Measurements from ENCODE around the gene ZBTB20. TPM values are rescaled to one million over a fixed set of nuclear protein-coding genes. Genes with fewer than 3 reads are reported as not detected.

Gene ZBTB20
- polyA plus RNA-seq, 4 donors = 0.27 to 2.2 (median 1.3) TPM

DNA sequence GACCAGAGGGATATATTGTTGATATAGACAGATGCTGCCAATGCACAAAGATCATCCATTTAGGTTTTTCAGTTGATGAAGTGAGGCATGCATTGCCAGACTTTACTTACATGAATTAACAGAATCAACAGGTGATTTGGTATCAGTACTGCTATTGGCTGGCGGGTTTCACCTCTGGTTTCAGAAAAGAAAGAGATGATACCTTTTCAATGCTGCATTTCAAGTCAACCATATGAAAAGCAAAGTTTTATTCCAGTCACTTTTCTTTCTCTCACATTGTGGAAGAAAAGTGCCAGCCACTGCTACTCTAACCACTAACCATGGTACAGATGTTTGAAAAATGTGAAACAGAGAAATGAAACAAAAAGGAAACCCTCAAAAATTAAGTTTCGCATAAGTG, 564.2 kb downstream of the ZBTB20 start:
- FAIRE-seq = no peak
- Histone ChIP-seq H3K4me1 (ENCODE audit: control insufficient read depth in 3 of 3, insufficient read depth in 2 of 3, low read depth in 1 of 3, low read length in 2 of 3) (no peaks in the 10 kb centered on the region), H3K9me3 (ENCODE audit: control insufficient read depth in 2 of 2, insufficient read depth in 1 of 2, low read depth in 1 of 2, low read length in 1 of 2) (no peaks in the 10 kb centered on the region), H3K36me3 (ENCODE audit: control insufficient read depth in 3 of 3, insufficient read depth in 2 of 3, low read depth in 1 of 3, low read length in 3 of 3) (no peaks in the 10 kb centered on the region), H3K27ac (ENCODE audit: low read depth in 1 of 3, low read length in 2 of 3) (no peak overlapping the region), H3K27me3 (ENCODE audit: control insufficient read depth in 3 of 3, insufficient read depth in 3 of 3, low read length in 3 of 3) (no peaks in the 10 kb centered on the region), H3K4me3 (ENCODE audit: low read depth in 1 of 3, low read length in 3 of 3) (no peak overlapping the region)
- WGBS, 3 donors = 79 to 94% (median 86%) methylated on average over 2 of the region's 2 CpGs
- DNase-seq = no peak

- DNase-seq = no peak
- no peak for FAIRE-seq
- no peaks in the 10 kb centered on the region for H3K9me3 ChIP-seq (ENCODE audit: control insufficient read depth in 2 of 2, insufficient read depth in 1 of 2, low read depth in 1 of 2, low read length in 1 of 2)
- H3K4me3 ChIP-seq (ENCODE audit: low read depth in 1 of 3, low read length in 3 of 3) = no peak overlapping the region
- H3K4me1 ChIP-seq (ENCODE audit: control insufficient read depth in 3 of 3, insufficient read depth in 2 of 3, low read depth in 1 of 3, low read length in 2 of 3) = peaks cover 0 to 3% (median 2%) of the 10 kb centered on the region in 3 donors
- H3K36me3 ChIP-seq (ENCODE audit: control insufficient read depth in 3 of 3, insufficient read depth in 2 of 3, low read depth in 1 of 3, low read length in 3 of 3) = no peaks in the 10 kb centered on the region
- WGBS, 3 donors = 52 to 58% (median 53%) methylated on average over 3 of the region's 3 CpGs
- H3K27ac ChIP-seq (ENCODE audit: low read depth in 1 of 3, low read length in 2 of 3) = no peak overlapping the region
- H3K27me3 ChIP-seq (ENCODE audit: control insufficient read depth in 3 of 3, insufficient read depth in 3 of 3, low read length in 3 of 3) = no peaks in the 10 kb centered on the region
Measured at GRCh38 chr3:114572364-114573062, 574.6 kb downstream of the ZBTB20 start.

- DNase-seq (no peak), FAIRE-seq (no peak)
- Histone ChIP-seq H3K9me3 (ENCODE audit: control insufficient read depth in 2 of 2, insufficient read depth in 1 of 2, low read depth in 1 of 2, low read length in 1 of 2) (no peaks in the 10 kb centered on the region), H3K36me3 (ENCODE audit: control insufficient read depth in 3 of 3, insufficient read depth in 2 of 3, low read depth in 1 of 3, low read length in 3 of 3) (no peaks in the 10 kb centered on the region), H3K27ac (ENCODE audit: low read depth in 1 of 3, low read length in 2 of 3) (no peak overlapping the region), H3K4me3 (ENCODE audit: low read depth in 1 of 3, low read length in 3 of 3) (no peak overlapping the region), H3K4me1 (ENCODE audit: control insufficient read depth in 3 of 3, insufficient read depth in 2 of 3, low read depth in 1 of 3, low read length in 2 of 3) (peaks cover 0 to 11% (median 3%) of the 10 kb centered on the region in 3 donors), H3K27me3 (ENCODE audit: control insufficient read depth in 3 of 3, insufficient read depth in 3 of 3, low read length in 3 of 3) (no peaks in the 10 kb centered on the region)
- 85 to 96% (median 94%) methylated on average over 3 of the region's 3 CpGs for WGBS, 3 donors
Measured at GRCh38 chr3:114571363-114571762, 575.7 kb downstream of the ZBTB20 start.

DNA sequence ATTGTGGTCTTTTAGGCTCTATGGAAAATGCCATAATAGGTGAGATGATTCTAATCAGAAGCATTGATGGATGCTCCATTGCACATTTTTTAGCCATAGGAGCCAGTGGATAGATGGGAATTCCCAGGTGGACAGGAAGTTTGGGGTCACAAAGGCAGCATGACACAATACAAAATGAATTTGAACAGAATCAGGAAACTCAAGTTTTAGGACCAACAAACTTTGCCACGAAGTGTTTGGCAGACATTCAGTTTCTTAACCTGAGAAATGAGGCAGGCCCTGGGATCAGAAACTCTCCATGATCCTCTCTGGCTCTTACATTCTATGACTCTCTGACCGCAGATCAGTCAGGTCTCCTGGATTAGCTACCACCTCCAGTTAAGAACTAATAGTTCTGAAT, 577.9 kb downstream of the ZBTB20 start:
- no peak overlapping the region for H3K4me3 ChIP-seq (ENCODE audit: low read depth in 1 of 3, low read length in 3 of 3)
- H3K27me3 ChIP-seq (ENCODE audit: control insufficient read depth in 3 of 3, insufficient read depth in 3 of 3, low read length in 3 of 3) = no peaks in the 10 kb centered on the region
- DNase-seq (no peak), FAIRE-seq (no peak)
- H3K27ac ChIP-seq (ENCODE audit: low read depth in 1 of 3, low read length in 2 of 3) = no peak overlapping the region
- no peaks in the 10 kb centered on the region for H3K36me3 ChIP-seq (ENCODE audit: control insufficient read depth in 3 of 3, insufficient read depth in 2 of 3, low read depth in 1 of 3, low read length in 3 of 3)
- peaks cover 0 to 12% (median 3%) of the 10 kb centered on the region in 3 donors for H3K4me1 ChIP-seq (ENCODE audit: control insufficient read depth in 3 of 3, insufficient read depth in 2 of 3, low read depth in 1 of 3, low read length in 2 of 3)
- WGBS, 3 donors = 74 to 82% (median 79%) methylated on average over 2 of the region's 2 CpGs
- H3K9me3 ChIP-seq (ENCODE audit: control insufficient read depth in 2 of 2, insufficient read depth in 1 of 2, low read depth in 1 of 2, low read length in 1 of 2) = no peaks in the 10 kb centered on the region

GRCh38 chr3:114567771-114568170, 579.3 kb downstream of the ZBTB20 start:
- Histone ChIP-seq H3K9me3 (ENCODE audit: control insufficient read depth in 2 of 2, insufficient read depth in 1 of 2, low read depth in 1 of 2, low read length in 1 of 2) (no peaks in the 10 kb centered on the region), H3K4me1 (ENCODE audit: control insufficient read depth in 3 of 3, insufficient read depth in 2 of 3, low read depth in 1 of 3, low read length in 2 of 3) (peaks cover 0 to 12% (median 3%) of the 10 kb centered on the region in 3 donors), H3K36me3 (ENCODE audit: control insufficient read depth in 3 of 3, insufficient read depth in 2 of 3, low read depth in 1 of 3, low read length in 3 of 3) (no peaks in the 10 kb centered on the region), H3K27me3 (ENCODE audit: control insufficient read depth in 3 of 3, insufficient read depth in 3 of 3, low read length in 3 of 3) (no peaks in the 10 kb centered on the region), H3K4me3 (ENCODE audit: low read depth in 1 of 3, low read length in 3 of 3) (no peak overlapping the region), H3K27ac (ENCODE audit: low read depth in 1 of 3, low read length in 2 of 3) (no peak overlapping the region)
- DNase-seq = peak; percentile 56 to 75
- FAIRE-seq = no peak
- 19 to 78% (median 55%) methylated on average over 2 of the region's 2 CpGs for WGBS, 3 donors

DNA sequence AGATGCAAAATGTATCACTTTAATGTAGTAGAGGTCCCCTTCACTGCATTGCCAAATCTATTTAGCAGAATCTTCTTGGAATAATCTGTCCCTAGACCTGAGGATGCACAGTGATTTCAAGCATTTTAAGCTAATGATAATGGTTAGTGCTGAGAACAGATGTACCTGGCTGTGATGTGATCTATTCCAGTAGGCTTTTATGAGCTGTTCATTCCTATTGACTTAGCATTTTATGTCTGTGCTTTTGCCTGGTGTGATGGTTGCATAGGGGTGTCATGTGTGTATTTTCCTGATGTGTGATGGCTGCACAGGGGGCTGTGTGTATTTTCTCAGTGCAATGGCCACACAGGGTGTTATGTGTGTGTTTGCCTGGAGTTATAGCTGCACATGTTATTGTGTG, 580.3 kb downstream of the ZBTB20 start:
- Histone ChIP-seq H3K4me1 (ENCODE audit: control insufficient read depth in 3 of 3, insufficient read depth in 2 of 3, low read depth in 1 of 3, low read length in 2 of 3) (peaks cover 0 to 12% (median 3%) of the 10 kb centered on the region in 3 donors), H3K36me3 (ENCODE audit: control insufficient read depth in 3 of 3, insufficient read depth in 2 of 3, low read depth in 1 of 3, low read length in 3 of 3) (no peaks in the 10 kb centered on the region), H3K9me3 (ENCODE audit: control insufficient read depth in 2 of 2, insufficient read depth in 1 of 2, low read depth in 1 of 2, low read length in 1 of 2) (no peaks in the 10 kb centered on the region), H3K27me3 (ENCODE audit: control insufficient read depth in 3 of 3, insufficient read depth in 3 of 3, low read length in 3 of 3) (no peaks in the 10 kb centered on the region), H3K4me3 (ENCODE audit: low read depth in 1 of 3, low read length in 3 of 3) (no peak overlapping the region), H3K27ac (ENCODE audit: low read depth in 1 of 3, low read length in 2 of 3) (no peak overlapping the region)
- FAIRE-seq (no peak), DNase-seq (no peak)

- Histone ChIP-seq H3K9me3 (ENCODE audit: control insufficient read depth in 2 of 2, insufficient read depth in 1 of 2, low read depth in 1 of 2, low read length in 1 of 2) (no peaks in the 10 kb centered on the region), H3K27me3 (ENCODE audit: control insufficient read depth in 3 of 3, insufficient read depth in 3 of 3, low read length in 3 of 3) (no peaks in the 10 kb centered on the region), H3K4me3 (ENCODE audit: low read depth in 1 of 3, low read length in 3 of 3) (no peak overlapping the region), H3K27ac (ENCODE audit: low read depth in 1 of 3, low read length in 2 of 3) (peak overlapping the region in 1 of 3 donors; percentile 55), H3K4me1 (ENCODE audit: control insufficient read depth in 3 of 3, insufficient read depth in 2 of 3, low read depth in 1 of 3, low read length in 2 of 3) (peaks cover 0 to 12% (median 3%) of the 10 kb centered on the region in 3 donors), H3K36me3 (ENCODE audit: control insufficient read depth in 3 of 3, insufficient read depth in 2 of 3, low read depth in 1 of 3, low read length in 3 of 3) (no peaks in the 10 kb centered on the region)
- DNase-seq = no peak
- WGBS, 3 donors = 81 to 93% (median 85%) methylated on average over 5 of the region's 5 CpGs
- FAIRE-seq = no peak
Measured at GRCh38 chr3:114566162-114566755, 580.8 kb downstream of the ZBTB20 start.

GRCh38 chr3:114565216-114565615, 581.9 kb downstream of the ZBTB20 start:
- H3K36me3 ChIP-seq (ENCODE audit: control insufficient read depth in 3 of 3, insufficient read depth in 2 of 3, low read depth in 1 of 3, low read length in 3 of 3) = no peaks in the 10 kb centered on the region
- no peaks in the 10 kb centered on the region for H3K27me3 ChIP-seq (ENCODE audit: control insufficient read depth in 3 of 3, insufficient read depth in 3 of 3, low read length in 3 of 3)
- 58 to 75% (median 75%) methylated on average over 8 of the region's 8 CpGs for WGBS, 3 donors
- DNase-seq (no peak), FAIRE-seq (no peak)
- H3K27ac ChIP-seq (ENCODE audit: low read depth in 1 of 3, low read length in 2 of 3) = no peak overlapping the region
- no peak overlapping the region for H3K4me3 ChIP-seq (ENCODE audit: low read depth in 1 of 3, low read length in 3 of 3)
- peaks cover 0 to 12% (median 3%) of the 10 kb centered on the region in 3 donors for H3K4me1 ChIP-seq (ENCODE audit: control insufficient read depth in 3 of 3, insufficient read depth in 2 of 3, low read depth in 1 of 3, low read length in 2 of 3)
- no peaks in the 10 kb centered on the region for H3K9me3 ChIP-seq (ENCODE audit: control insufficient read depth in 2 of 2, insufficient read depth in 1 of 2, low read depth in 1 of 2, low read length in 1 of 2)
